Measurements from ENCODE around the gene DNAJB14. TPM values are rescaled to one million over a fixed set of nuclear protein-coding genes. Genes with fewer than 3 reads are reported as not detected.

DNAJB14 gene
- total RNA-seq, 6 donors from 2014 or later, result 37.7 to 57.4 (median 47.3) TPM

DNA sequence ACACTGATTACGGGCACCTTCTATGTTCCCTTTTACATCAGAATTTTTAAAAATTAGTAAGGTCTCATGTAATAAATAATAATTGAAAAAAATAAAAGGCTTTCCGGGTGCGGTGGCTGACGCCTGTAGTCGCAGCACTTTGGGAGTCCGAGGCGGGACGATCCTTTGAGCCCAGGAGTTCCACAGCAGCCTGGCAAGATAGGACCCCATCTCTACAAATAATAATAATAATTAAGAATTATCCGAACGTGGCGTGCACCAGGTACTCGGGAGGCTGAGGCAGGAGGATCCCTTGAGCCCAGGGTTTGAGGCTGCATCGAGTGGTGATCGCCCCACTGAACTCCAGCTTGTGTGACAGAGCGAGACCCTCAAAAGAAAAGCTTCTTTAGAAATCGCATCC lies 51.4 kb downstream of the DNAJB14 start:
- Histone ChIP-seq H3K9me3 (no peaks in the 10 kb centered on the region), H3K4me3 (peak overlapping the region in 3 of 4 donors; percentile 67 to 91 (median 82)), H3K36me3 (peaks cover 0 to 21% (median 0%) of the 10 kb centered on the region in 4 donors), H3K4me1 (peaks cover 14 to 36% (median 28%) of the 10 kb centered on the region in 4 donors), H3K27me3 (no peaks in the 10 kb centered on the region), H3K27ac (peak overlapping the region; percentile 78 to 93 (median 86))
- TF ChIP-seq POLR2AphosphoS5 (IDR thresholded peaks at IDR 0.05) (no peak), POLR2A (IDR thresholded peaks at IDR 0.05) (no peak), EP300 (IDR thresholded peaks at IDR 0.05) (no peak)
- TF ChIP-seq, protein P1, sequence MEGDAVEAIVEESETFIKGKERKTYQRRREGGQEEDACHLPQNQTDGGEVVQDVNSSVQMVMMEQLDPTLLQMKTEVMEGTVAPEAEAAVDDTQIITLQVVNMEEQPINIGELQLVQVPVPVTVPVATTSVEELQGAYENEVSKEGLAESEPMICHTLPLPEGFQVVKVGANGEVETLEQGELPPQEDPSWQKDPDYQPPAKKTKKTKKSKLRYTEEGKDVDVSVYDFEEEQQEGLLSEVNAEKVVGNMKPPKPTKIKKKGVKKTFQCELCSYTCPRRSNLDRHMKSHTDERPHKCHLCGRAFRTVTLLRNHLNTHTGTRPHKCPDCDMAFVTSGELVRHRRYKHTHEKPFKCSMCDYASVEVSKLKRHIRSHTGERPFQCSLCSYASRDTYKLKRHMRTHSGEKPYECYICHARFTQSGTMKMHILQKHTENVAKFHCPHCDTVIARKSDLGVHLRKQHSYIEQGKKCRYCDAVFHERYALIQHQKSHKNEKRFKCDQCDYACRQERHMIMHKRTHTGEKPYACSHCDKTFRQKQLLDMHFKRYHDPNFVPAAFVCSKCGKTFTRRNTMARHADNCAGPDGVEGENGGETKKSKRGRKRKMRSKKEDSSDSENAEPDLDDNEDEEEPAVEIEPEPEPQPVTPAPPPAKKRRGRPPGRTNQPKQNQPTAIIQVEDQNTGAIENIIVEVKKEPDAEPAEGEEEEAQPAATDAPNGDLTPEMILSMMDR (IDR thresholded peaks at IDR 0.05), result no peak
- DNase-seq, result no peak
- WGBS, 2 donors, result 95% methylated on average over 16 of the region's 16 CpGs
- no peak for ATAC-seq (ENCODE audit: low FRiP score in 2 of 2)

DNA sequence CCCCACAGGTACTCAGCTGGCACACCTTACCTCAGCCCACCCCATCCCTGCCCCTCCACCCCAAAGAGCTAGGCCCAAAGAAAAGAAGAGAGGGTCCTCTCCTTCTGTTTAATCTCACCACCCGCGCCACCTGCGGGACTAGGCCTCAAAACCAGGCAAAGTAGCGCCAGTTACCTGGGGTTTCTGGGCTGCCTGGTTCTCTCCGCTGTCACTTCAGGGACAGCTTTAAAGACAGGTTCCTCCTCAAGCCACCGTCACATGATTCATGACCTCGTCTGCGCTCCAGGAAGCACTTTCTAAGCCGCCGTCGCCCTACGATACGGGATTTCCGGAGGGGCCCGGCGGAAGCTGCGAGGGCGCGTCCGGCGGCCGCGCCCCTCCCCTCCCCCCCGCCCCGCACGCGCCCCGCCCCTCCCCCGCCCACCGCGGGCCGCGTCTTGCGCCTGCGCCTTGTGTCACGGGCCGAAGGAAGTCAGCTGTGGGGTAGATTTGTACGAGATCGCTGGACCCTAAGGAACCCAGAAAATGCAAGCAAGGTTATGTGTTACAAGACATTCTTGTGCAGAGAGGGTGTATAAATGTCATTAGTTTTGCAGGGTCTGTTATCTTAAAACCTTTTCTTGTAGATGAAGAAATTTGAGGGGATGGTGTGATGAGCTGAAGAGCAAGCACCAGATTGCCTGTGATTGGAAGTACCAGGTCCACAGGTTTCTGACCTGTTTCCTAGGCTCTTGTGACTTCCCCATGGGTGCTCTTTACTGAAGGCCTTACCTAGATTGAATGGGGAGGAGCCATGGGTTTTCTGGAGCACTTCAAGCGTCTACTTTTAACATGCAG lies 52.0 kb downstream of the DNAJB14 start, which contains the start of gene LAMTOR3:
LAMTOR3 (minus strand) TSS at position 267 of the 837 bp plus-strand sequence. CDS start 464 bp downstream, outside the sequence.
- Histone ChIP-seq H3K27ac (peak within 1 kb of the TSS; percentile 84 to 93 (median 90)), H3K4me3 (peak within 1 kb of the TSS; percentile 67 to 91 (median 86)), H3K27me3 (no peaks in the 10 kb centered on the region), H3K9me3 (no peaks in the 10 kb centered on the region), H3K36me3 (peaks cover 0 to 19% (median 0%) of the 10 kb centered on the region in 4 donors), H3K4me1 (peaks cover 14 to 36% (median 28%) of the 10 kb centered on the region in 4 donors)
- TF ChIP-seq, protein P1 (IDR thresholded peaks at IDR 0.05), result no peak
- TF ChIP-seq POLR2AphosphoS5 (IDR thresholded peaks at IDR 0.05) (peak; percentile 77 to 84), POLR2A (IDR thresholded peaks at IDR 0.05) (peak in 2 of 4 donors; percentile 41 to 64), EP300 (IDR thresholded peaks at IDR 0.05) (peak in 1 of 4 donors; percentile 34)
- ATAC-seq (ENCODE audit: low FRiP score in 2 of 2) (peak; percentile 98 to 99), DNase-seq (peak; percentile 95)
- 4 to 8% methylated on average over 14 to 23 of the region's 40 CpGs for WGBS, 2 donors

DNA sequence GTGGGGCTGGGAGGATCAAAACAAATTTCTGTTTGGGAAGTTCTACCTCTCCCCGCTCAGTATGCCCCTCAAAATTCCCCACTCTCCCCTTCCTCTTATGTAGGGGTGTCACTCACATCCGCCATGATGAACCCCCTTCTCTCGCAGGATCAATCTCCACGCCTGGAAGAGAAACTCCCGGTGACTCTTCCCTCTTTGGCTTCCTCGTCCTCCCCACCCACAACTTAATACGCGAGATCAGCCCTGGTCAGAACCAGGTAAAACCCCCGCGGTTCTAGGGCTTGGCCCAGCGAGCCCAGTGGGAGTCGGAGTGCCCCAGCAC lies 52.6 kb downstream of the DNAJB14 start:
- DNase-seq, result peak in 1 of 2 donors; percentile 43
- Histone ChIP-seq H3K4me1 (peaks cover 14 to 40% (median 28%) of the 10 kb centered on the region in 4 donors), H3K27me3 (no peaks in the 10 kb centered on the region), H3K4me3 (peak overlapping the region; percentile 67 to 91 (median 86)), H3K9me3 (no peaks in the 10 kb centered on the region), H3K27ac (peak overlapping the region; percentile 84 to 93 (median 90)), H3K36me3 (peaks cover 0 to 25% (median 0%) of the 10 kb centered on the region in 4 donors)
- 0 to 1% methylated on average over 5 to 12 of the region's 12 CpGs for WGBS, 2 donors
- peak; percentile 53 to 73 for ATAC-seq (ENCODE audit: low FRiP score in 2 of 2)
- no peak for TF ChIP-seq EP300 (IDR thresholded peaks at IDR 0.05)
- TF ChIP-seq, protein P1 (IDR thresholded peaks at IDR 0.05), result no peak
- TF ChIP-seq POLR2AphosphoS5 (IDR thresholded peaks at IDR 0.05), result no peak
- TF ChIP-seq POLR2A (IDR thresholded peaks at IDR 0.05), result no peak

GRCh38 chr4:99893029-99893428 lies 53.4 kb downstream of the DNAJB14 start:
- 96% methylated on average over 8 of the region's 8 CpGs for WGBS, 2 donors
- peaks cover 0 to 22% (median 0%) of the 10 kb centered on the region in 4 donors for H3K36me3 ChIP-seq
- DNase-seq (no peak), ATAC-seq (ENCODE audit: low FRiP score in 2 of 2) (no peak)
- H3K4me1 ChIP-seq, result peaks cover 14 to 41% (median 28%) of the 10 kb centered on the region in 4 donors
- no peaks in the 10 kb centered on the region for H3K9me3 ChIP-seq
- TF ChIP-seq POLR2A (IDR thresholded peaks at IDR 0.05), result no peak
- TF ChIP-seq, protein P1 (IDR thresholded peaks at IDR 0.05), result no peak
- TF ChIP-seq EP300 (IDR thresholded peaks at IDR 0.05), result no peak
- no peak for TF ChIP-seq POLR2AphosphoS5 (IDR thresholded peaks at IDR 0.05)
- H3K4me3 ChIP-seq, result peak overlapping the region in 2 of 4 donors; percentile 67 to 91
- H3K27me3 ChIP-seq, result no peaks in the 10 kb centered on the region
- no peak overlapping the region for H3K27ac ChIP-seq

All from upper lobe of left lung (tissue), 6 donors.